K562 (cell line): ENCODE data around the gene EFNA2. TPM values are rescaled to one million over a fixed set of nuclear protein-coding genes. Genes with fewer than 3 reads are reported as not detected.

ENCODE experiments used
- ETV5 ChIP-seq: sonication (generic); formaldehyde crosslinking; IDR thresholded peaks from 2 replicates; pipeline ENCODE4 v1.4.0; 2020; ENCODE audit warnings: low read depth, mild to moderate bottlenecking, missing genetic modification reagents
- GTF2A2 ChIP-seq: IDR thresholded peaks from 2 replicates; pipeline ENCODE4 v1.6.1; 2016; ENCODE audit warnings: mild to moderate bottlenecking, missing genetic modification characterization, missing compliant biosample characterization
- HNRNPL ChIP-seq: fragments of 200-400 bp; formaldehyde crosslinking; IDR thresholded peaks from 2 replicates; pipeline ENCODE4 v1.6.1; 2017; ENCODE audit warnings: low read depth, mild to moderate bottlenecking, low read length
- HOXB6 ChIP-seq: fragments of 250-450 bp; sonication (Bioruptor Pico); IDR thresholded peaks from 2 replicates; pipeline ENCODE4 v1.5.1; 2022; ENCODE audit warnings: mild to moderate bottlenecking, borderline replicate concordance
- NFE2L1 ChIP-seq: fragments of 450-650 bp; IDR thresholded peaks from 2 replicates; pipeline ENCODE4 v1.6.1; 2016; ENCODE audit warnings: missing genetic modification characterization, low read depth, mild to moderate bottlenecking, missing compliant biosample characterization, moderate library complexity, borderline replicate concordance
- NR3C1 ChIP-seq: sonication (generic); formaldehyde crosslinking; IDR thresholded peaks from 2 replicates; pipeline ENCODE4 v1.8.1; 2022; ENCODE audit warnings: missing genetic modification reagents
- OTX1 ChIP-seq: fragments of 450-650 bp; formaldehyde crosslinking; IDR thresholded peaks from 2 replicates; pipeline ENCODE4 v1.4.0; 2022; ENCODE audit warnings: mild to moderate bottlenecking
- STAG1 ChIP-seq: sonication (generic); formaldehyde crosslinking; IDR thresholded peaks from 2 replicates; pipeline ENCODE4 v1.5.0; 2020; ENCODE audit warnings: missing genetic modification reagents, borderline replicate concordance
- SUPT5H ChIP-seq: fragments of 450-650 bp; IDR thresholded peaks from 2 replicates; pipeline ENCODE4 v1.6.1; 2016
- U2AF2 ChIP-seq: fragments of 200-400 bp; formaldehyde crosslinking; optimal IDR thresholded peaks from 2 replicates; pipeline ENCODE3; 2017; ENCODE audit warnings: low read depth, mild to moderate bottlenecking, low read length
- ZFP36 ChIP-seq: fragments of 150-350 bp; IDR thresholded peaks from 2 replicates; pipeline ENCODE4 v1.6.1; 2018; ENCODE audit warnings: low read length, low read depth; ENCODE audit not compliant: partially characterized antibody
- ZNF197 ChIP-seq: fragments of 200-800 bp; sonication (Bioruptor generic); IDR thresholded peaks from 2 replicates; pipeline ENCODE4 v1.6.1; 2016; ENCODE audit warnings: low read depth, missing genetic modification characterization, missing compliant biosample characterization
- polyA plus RNA-seq, 8 experiments: library from polyadenylated mRNA; depleted of rRNA in 4 of 8; stranded (reverse) in 5 of 8; unstranded in 3 of 8; fragments of >200 nt; fragmentation: Nextera tagmentation in 2 of 8; fragmentation: Illumina TruSeq in 1 of 8; extraction: Ambion mirVana in 2 of 8; extraction: Trizol in 1 of 8; gene quantifications; 2 replicates each; pipeline versions ENCODE4 v1.2.1 to v1.2.3, GENCODE V29; 2011 to 2014; ENCODE audit warnings: inconsistent platforms in 1 of 8, missing spikeins in 1 of 8
- total RNA-seq, 7 experiments: library from RNA; depleted of rRNA in 6 of 7; stranded (reverse); fragments of >200 nt in 6 of 7; fragmentation: Illumina TruSeq in 2 of 7; extraction: Trizol in 2 of 7; gene quantifications; 2 replicates each; pipeline versions ENCODE4 v1.2.1 to v1.2.3, GENCODE V29; 2011 to 2021; ENCODE audit warnings: low replicate concordance in 1 of 7
- TF ChIP-seq, protein P1 (sequence below): fragments of 450-650 bp; IDR thresholded peaks from 2 replicates; pipeline ENCODE4 v1.6.1; 2016; ENCODE audit warnings: mild to moderate bottlenecking, moderate library complexity
- TF ChIP-seq, protein P2 (sequence below): fragments of 250-450 bp; sonication (Bioruptor Pico); IDR thresholded peaks from 2 replicates; pipeline ENCODE4 v1.5.0; 2021; ENCODE audit warnings: mild to moderate bottlenecking, borderline replicate concordance

Gene EFNA2
- total and polyA plus RNA-seq, 9 of the 15 experiments (the other 6 are each of a cell fraction or from before 2014, with no cell fraction given): 0.11 to 0.44 (median 0.15) TPM; not detected in 6

DNA sequence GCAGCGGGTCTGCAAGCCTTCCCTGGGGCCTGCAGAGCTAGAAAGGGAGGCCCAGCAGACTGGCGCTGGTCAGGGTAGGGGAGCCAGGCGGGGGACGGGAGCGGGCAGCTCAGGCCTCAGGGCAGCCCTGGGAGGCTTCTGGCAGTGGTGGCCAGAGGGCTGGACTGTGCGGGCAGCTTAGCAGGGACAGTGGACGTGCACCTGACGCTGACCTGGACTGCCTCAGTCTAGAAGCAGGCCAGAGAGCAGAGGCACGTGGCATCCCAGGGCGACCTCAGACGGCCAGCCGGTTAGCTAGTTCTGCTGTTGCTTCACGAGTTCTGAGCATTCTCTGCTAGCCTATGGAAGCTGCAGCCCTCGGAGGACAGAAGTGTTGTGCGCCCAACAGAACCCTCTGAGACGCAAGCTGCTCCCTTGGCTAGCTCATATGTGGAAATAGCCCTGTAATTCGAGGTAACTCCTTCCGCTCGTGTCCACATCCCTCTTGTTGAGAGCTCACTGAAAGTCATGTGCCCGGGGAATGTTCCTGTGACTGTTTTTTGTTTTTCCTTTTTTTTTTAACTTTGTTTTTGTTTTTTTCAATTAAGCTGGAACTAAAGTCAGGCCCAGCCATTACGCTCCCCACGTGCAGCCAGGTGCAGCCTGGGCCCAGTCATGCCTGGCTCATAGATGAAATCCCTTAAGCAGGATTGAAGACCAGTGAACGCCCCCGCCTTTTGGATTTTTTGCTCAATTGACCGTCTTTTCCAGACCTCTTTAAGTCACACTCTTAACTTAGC lies 12.2 kb upstream of the EFNA2 start (continued):
- TF ChIP-seq ETV5 (no peak), NR3C1 (CRISPR knock-in tag) (no peak), ZNF197 (CRISPR knock-in tag) (no peak), HNRNPL (no peak), ZFP36 (no peak), GTF2A2 (tag) (no peak), HOXB6 (CRISPR knock-in tag) (no peak), SUPT5H (peak; percentile 52), OTX1 (CRISPR knock-in tag) (0 out of 2 replicates have a peak, but pooled peaks have one; percentile 81), U2AF2 (no peak), NFE2L1 (tag) (no peak), STAG1 (no peak)
- TF ChIP-seq, protein P1, sequence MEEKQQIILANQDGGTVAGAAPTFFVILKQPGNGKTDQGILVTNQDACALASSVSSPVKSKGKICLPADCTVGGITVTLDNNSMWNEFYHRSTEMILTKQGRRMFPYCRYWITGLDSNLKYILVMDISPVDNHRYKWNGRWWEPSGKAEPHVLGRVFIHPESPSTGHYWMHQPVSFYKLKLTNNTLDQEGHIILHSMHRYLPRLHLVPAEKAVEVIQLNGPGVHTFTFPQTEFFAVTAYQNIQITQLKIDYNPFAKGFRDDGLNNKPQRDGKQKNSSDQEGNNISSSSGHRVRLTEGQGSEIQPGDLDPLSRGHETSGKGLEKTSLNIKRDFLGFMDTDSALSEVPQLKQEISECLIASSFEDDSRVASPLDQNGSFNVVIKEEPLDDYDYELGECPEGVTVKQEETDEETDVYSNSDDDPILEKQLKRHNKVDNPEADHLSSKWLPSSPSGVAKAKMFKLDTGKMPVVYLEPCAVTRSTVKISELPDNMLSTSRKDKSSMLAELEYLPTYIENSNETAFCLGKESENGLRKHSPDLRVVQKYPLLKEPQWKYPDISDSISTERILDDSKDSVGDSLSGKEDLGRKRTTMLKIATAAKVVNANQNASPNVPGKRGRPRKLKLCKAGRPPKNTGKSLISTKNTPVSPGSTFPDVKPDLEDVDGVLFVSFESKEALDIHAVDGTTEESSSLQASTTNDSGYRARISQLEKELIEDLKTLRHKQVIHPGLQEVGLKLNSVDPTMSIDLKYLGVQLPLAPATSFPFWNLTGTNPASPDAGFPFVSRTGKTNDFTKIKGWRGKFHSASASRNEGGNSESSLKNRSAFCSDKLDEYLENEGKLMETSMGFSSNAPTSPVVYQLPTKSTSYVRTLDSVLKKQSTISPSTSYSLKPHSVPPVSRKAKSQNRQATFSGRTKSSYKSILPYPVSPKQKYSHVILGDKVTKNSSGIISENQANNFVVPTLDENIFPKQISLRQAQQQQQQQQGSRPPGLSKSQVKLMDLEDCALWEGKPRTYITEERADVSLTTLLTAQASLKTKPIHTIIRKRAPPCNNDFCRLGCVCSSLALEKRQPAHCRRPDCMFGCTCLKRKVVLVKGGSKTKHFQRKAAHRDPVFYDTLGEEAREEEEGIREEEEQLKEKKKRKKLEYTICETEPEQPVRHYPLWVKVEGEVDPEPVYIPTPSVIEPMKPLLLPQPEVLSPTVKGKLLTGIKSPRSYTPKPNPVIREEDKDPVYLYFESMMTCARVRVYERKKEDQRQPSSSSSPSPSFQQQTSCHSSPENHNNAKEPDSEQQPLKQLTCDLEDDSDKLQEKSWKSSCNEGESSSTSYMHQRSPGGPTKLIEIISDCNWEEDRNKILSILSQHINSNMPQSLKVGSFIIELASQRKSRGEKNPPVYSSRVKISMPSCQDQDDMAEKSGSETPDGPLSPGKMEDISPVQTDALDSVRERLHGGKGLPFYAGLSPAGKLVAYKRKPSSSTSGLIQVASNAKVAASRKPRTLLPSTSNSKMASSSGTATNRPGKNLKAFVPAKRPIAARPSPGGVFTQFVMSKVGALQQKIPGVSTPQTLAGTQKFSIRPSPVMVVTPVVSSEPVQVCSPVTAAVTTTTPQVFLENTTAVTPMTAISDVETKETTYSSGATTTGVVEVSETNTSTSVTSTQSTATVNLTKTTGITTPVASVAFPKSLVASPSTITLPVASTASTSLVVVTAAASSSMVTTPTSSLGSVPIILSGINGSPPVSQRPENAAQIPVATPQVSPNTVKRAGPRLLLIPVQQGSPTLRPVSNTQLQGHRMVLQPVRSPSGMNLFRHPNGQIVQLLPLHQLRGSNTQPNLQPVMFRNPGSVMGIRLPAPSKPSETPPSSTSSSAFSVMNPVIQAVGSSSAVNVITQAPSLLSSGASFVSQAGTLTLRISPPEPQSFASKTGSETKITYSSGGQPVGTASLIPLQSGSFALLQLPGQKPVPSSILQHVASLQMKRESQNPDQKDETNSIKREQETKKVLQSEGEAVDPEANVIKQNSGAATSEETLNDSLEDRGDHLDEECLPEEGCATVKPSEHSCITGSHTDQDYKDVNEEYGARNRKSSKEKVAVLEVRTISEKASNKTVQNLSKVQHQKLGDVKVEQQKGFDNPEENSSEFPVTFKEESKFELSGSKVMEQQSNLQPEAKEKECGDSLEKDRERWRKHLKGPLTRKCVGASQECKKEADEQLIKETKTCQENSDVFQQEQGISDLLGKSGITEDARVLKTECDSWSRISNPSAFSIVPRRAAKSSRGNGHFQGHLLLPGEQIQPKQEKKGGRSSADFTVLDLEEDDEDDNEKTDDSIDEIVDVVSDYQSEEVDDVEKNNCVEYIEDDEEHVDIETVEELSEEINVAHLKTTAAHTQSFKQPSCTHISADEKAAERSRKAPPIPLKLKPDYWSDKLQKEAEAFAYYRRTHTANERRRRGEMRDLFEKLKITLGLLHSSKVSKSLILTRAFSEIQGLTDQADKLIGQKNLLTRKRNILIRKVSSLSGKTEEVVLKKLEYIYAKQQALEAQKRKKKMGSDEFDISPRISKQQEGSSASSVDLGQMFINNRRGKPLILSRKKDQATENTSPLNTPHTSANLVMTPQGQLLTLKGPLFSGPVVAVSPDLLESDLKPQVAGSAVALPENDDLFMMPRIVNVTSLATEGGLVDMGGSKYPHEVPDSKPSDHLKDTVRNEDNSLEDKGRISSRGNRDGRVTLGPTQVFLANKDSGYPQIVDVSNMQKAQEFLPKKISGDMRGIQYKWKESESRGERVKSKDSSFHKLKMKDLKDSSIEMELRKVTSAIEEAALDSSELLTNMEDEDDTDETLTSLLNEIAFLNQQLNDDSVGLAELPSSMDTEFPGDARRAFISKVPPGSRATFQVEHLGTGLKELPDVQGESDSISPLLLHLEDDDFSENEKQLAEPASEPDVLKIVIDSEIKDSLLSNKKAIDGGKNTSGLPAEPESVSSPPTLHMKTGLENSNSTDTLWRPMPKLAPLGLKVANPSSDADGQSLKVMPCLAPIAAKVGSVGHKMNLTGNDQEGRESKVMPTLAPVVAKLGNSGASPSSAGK: peak; percentile 84
- TF ChIP-seq, protein P2, sequence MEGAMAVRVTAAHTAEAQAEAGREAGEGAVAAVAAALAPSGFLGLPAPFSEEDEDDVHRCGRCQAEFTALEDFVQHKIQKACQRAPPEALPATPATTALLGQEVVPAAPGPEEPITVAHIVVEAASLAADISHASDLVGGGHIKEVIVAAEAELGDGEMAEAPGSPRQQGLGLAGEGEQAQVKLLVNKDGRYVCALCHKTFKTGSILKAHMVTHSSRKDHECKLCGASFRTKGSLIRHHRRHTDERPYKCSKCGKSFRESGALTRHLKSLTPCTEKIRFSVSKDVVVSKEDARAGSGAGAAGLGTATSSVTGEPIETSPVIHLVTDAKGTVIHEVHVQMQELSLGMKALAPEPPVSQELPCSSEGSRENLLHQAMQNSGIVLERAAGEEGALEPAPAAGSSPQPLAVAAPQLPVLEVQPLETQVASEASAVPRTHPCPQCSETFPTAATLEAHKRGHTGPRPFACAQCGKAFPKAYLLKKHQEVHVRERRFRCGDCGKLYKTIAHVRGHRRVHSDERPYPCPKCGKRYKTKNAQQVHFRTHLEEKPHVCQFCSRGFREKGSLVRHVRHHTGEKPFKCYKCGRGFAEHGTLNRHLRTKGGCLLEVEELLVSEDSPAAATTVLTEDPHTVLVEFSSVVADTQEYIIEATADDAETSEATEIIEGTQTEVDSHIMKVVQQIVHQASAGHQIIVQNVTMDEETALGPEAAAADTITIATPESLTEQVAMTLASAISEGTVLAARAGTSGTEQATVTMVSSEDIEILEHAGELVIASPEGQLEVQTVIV (CRISPR knock-in tag): no peak
